Endothelial cell of umbilical vein (primary cell): ENCODE data around the gene DPP6. TPM values are rescaled to one million over a fixed set of nuclear protein-coding genes. Genes with fewer than 3 reads are reported as not detected.

Experiments used
- BruUV-seq: library from RNA; stranded (reverse); fragments of 400-500 nt; replicated peaks from 2 replicates; lab custom pipeline; 2021; lab: Mats Ljungman, UMichigan
- CTCF ChIA-PET: fragments of 300-600, 350-600 bp; sonication (Branson Sonifier 250); formaldehyde crosslinking; loops from one replicate; lab custom pipeline; 2021; ENCODE audit warnings: antibody characterized with exemption, inconsistent platforms; lab: Charles Lee
- POLR2A ChIA-PET: fragments of 300-600, 350-600 bp; sonication (Branson Sonifier 250); formaldehyde crosslinking; loops from one replicate; lab custom pipeline; 2021; ENCODE audit warnings: antibody characterized with exemption, inconsistent platforms; lab: Charles Lee
- DNase-seq: peaks from one replicate; pipeline ENCODE4 v3.0.0-alpha.2; 2011; ENCODE audit warnings: low read depth, low spot score
- FAIRE-seq: peaks from 2 replicates; lab custom pipeline; 2011; peaks lifted over from hg19 to GRCh38; lab: Jason Lieb, UNC
- H2AFZ ChIP-seq: 2 replicates; pipeline ENCODE4 v1.6.0; 2012; ENCODE audit warnings: low read depth, low read length, control low read depth, inconsistent platforms
- H3K27ac ChIP-seq: 2 replicates; pipeline ENCODE4 v1.5.1; 2011; ENCODE audit warnings: low read depth, mild to moderate bottlenecking, control low read depth, low read length, moderate library complexity; ENCODE audit not compliant: insufficient read depth
- H3K27me3 ChIP-seq, 2 experiments: 2 replicates each; pipeline versions ENCODE4 v1.6.0 to v1.6.1; 2011; ENCODE audit warnings: low read length in 2 of 2, mixed read lengths in 1 of 2; ENCODE audit not compliant: control insufficient read depth in 2 of 2, insufficient read depth in 2 of 2
- H3K36me3 ChIP-seq, 2 experiments: 2 replicates in 1 of 2; 3 replicates in 1 of 2; pipeline ENCODE4 v1.5.1; 2011; ENCODE audit warnings: low read length in 2 of 2, mild to moderate bottlenecking in 1 of 2, moderate library complexity in 1 of 2; ENCODE audit not compliant: control insufficient read depth in 2 of 2, insufficient read depth in 2 of 2; ENCODE audit errors: extremely low read depth in 1 of 2
- H3K4me1 ChIP-seq: 3 replicates; pipeline ENCODE4 v1.5.1; 2011; ENCODE audit warnings: mild to moderate bottlenecking, low read length; ENCODE audit not compliant: control insufficient read depth, insufficient read depth; ENCODE audit errors: extremely low read depth
- H3K4me2 ChIP-seq: 2 replicates; pipeline ENCODE4 v1.6.1; 2011; ENCODE audit warnings: low read length, control low read depth, mixed read lengths; ENCODE audit not compliant: insufficient read depth
- H3K4me3 ChIP-seq, 3 experiments: fragments of 200-600 bp in 1 of 3; sonication (generic), shearing (Covaris generic) in 1 of 3; replicated peaks in 1 of 3; 2 replicates each; pipeline ENCODE4 v1.5.1; 2011 to 2016; ENCODE audit warnings: control low read depth in 3 of 3, low read length in 3 of 3, mild to moderate bottlenecking in 2 of 3, inconsistent platforms in 1 of 3, low read depth in 1 of 3, moderate library complexity in 1 of 3; ENCODE audit not compliant: insufficient read depth in 1 of 3
- H3K79me2 ChIP-seq: 2 replicates; pipeline ENCODE4 v1.6.0; 2012; ENCODE audit warnings: low read length, inconsistent platforms; ENCODE audit not compliant: control insufficient read depth, insufficient read depth
- H3K9ac ChIP-seq: replicated peaks from 2 replicates; pipeline ENCODE3; 2011; ENCODE audit warnings: low read length, control low read depth; ENCODE audit not compliant: insufficient read depth; ENCODE audit errors: extremely low read depth
- H3K9me1 ChIP-seq: replicated peaks from 3 replicates; pipeline ENCODE4 v1.6.0; 2011; ENCODE audit warnings: mild to moderate bottlenecking, low read length; ENCODE audit not compliant: control insufficient read depth, insufficient read depth; ENCODE audit errors: extremely low read depth
- H3K9me3 ChIP-seq: replicated peaks from 2 replicates; pipeline ENCODE4 v1.5.1; 2012; ENCODE audit warnings: low read length, inconsistent platforms; ENCODE audit not compliant: control insufficient read depth, insufficient read depth
- H4K20me1 ChIP-seq: replicated peaks from 2 replicates; pipeline ENCODE3; 2011; ENCODE audit warnings: mild to moderate bottlenecking, low read length; ENCODE audit not compliant: control insufficient read depth, insufficient read depth; ENCODE audit errors: extremely low read depth
- EZH2 ChIP-seq: IDR thresholded peaks from 2 replicates; pipeline ENCODE4 v1.6.1; 2012; ENCODE audit warnings: borderline replicate concordance, low read depth, mild to moderate bottlenecking, moderate library complexity, low read length, inconsistent platforms; ENCODE audit not compliant: severe bottlenecking
- FOS ChIP-seq: IDR thresholded peaks from 2 replicates; pipeline ENCODE4 v1.6.1; 2011; ENCODE audit warnings: mild to moderate bottlenecking, low read length, moderate library complexity, borderline replicate concordance; ENCODE audit not compliant: insufficient read depth
- GATA2 ChIP-seq: IDR thresholded peaks from 2 replicates; pipeline ENCODE4 v1.7.0; 2011; ENCODE audit warnings: low read depth, mild to moderate bottlenecking, moderate library complexity, mixed read lengths, low read length; ENCODE audit not compliant: insufficient read length, insufficient read depth
- MAX ChIP-seq: IDR thresholded peaks from 2 replicates; pipeline ENCODE4 v1.6.1; 2011; ENCODE audit not compliant: insufficient read depth, insufficient read length
- POLR2A ChIP-seq: IDR thresholded peaks from 2 replicates; pipeline ENCODE4 v1.6.1; 2012; ENCODE audit warnings: low read depth, mild to moderate bottlenecking, control low read depth, low read length
- dilution Hi-C: fragments of 300-500 bp; cut with MboI; formaldehyde crosslinking; loops from one replicate; pipeline ENCODE4 v1.15.0; 2019; ENCODE audit warnings: low sequenced_read_pairs; ENCODE audit not compliant: extremely low pct_ligation_motif_present
- intact Hi-C: fragments of 100-400 bp; cut with micrococcal nuclease; formaldehyde crosslinking; loops from one replicate; pipeline ENCODE4 v1.10.0; 2022
- polyA plus RNA-seq, 4 experiments: library from polyadenylated mRNA; depleted of rRNA in 3 of 4; stranded (reverse) in 3 of 4; unstranded in 1 of 4; fragments of >200 nt; gene quantifications; 2 replicates each; pipeline versions ENCODE4 v1.2.1 to v1.2.3, GENCODE V29; 2011 to 2012; ENCODE audit warnings: missing spikeins in 1 of 4
- total RNA-seq: library from RNA; stranded (reverse); gene quantifications from 2 replicates; pipeline ENCODE4 v1.2.3, GENCODE V29; 2021
- TF ChIP-seq, protein P1 (sequence below), 2 donors: IDR thresholded peaks; 1 replicate in 1 of 2; 2 replicates in 1 of 2; pipeline ENCODE4 v1.5.1; 2011; ENCODE audit warnings: low read length in 2 of 2, mild to moderate bottlenecking in 2 of 2, moderate library complexity in 2 of 2, control low read depth in 1 of 2, inconsistent platforms in 1 of 2, low read depth in 1 of 2; ENCODE audit not compliant: insufficient read depth in 1 of 2; ENCODE audit errors: extremely low read depth in 1 of 2

The DPP6 gene
- total and polyA plus RNA-seq, 2 donors (not counting 3 experiments of a cell fraction or from before 2014, with no cell fraction given), result not detected

GRCh38 chr7:154738216-154738615 lies 686.0 kb downstream of the DPP6 start:
- no peak overlapping the region for H2AFZ ChIP-seq
- no peaks in the 10 kb centered on the region for H4K20me1 ChIP-seq
- dilution Hi-C loops (no loop called here), intact Hi-C loops (no loop called here)
- H3K79me2 ChIP-seq, result no peaks in the 10 kb centered on the region
- H3K27me3 ChIP-seq, result no peaks in the 10 kb centered on the region
- POLR2A ChIA-PET, result no interaction called here
- H3K27ac ChIP-seq, result no peak overlapping the region
- no peaks in the 10 kb centered on the region for H3K36me3 ChIP-seq
- H3K9me1 ChIP-seq, result no peaks in the 10 kb centered on the region
- TF ChIP-seq FOS (no peak), MAX (no peak), EZH2 (no peak)
- TF ChIP-seq, protein P1, sequence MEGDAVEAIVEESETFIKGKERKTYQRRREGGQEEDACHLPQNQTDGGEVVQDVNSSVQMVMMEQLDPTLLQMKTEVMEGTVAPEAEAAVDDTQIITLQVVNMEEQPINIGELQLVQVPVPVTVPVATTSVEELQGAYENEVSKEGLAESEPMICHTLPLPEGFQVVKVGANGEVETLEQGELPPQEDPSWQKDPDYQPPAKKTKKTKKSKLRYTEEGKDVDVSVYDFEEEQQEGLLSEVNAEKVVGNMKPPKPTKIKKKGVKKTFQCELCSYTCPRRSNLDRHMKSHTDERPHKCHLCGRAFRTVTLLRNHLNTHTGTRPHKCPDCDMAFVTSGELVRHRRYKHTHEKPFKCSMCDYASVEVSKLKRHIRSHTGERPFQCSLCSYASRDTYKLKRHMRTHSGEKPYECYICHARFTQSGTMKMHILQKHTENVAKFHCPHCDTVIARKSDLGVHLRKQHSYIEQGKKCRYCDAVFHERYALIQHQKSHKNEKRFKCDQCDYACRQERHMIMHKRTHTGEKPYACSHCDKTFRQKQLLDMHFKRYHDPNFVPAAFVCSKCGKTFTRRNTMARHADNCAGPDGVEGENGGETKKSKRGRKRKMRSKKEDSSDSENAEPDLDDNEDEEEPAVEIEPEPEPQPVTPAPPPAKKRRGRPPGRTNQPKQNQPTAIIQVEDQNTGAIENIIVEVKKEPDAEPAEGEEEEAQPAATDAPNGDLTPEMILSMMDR (IDR thresholded peaks at IDR 0.05; ENCODE audit: extremely low read depth in 1 of 2, insufficient read depth in 1 of 2, low read depth in 1 of 2, low read length in 2 of 2), result no peak
- no peaks in the 10 kb centered on the region for H3K4me1 ChIP-seq
- no peak overlapping the region for H3K9ac ChIP-seq
- H3K9me3 ChIP-seq, result peaks cover 10% of the 10 kb centered on the region
- H3K4me2 ChIP-seq, result no peak overlapping the region
- no TSS peak for BruUV-seq
- DNase-seq, result no peak
- CTCF ChIA-PET, result no interaction called here
- no peak for FAIRE-seq
- H3K4me3 ChIP-seq, result no peak overlapping the region

- DNase-seq (no peak), FAIRE-seq (no peak)
- Histone ChIP-seq H3K27me3 (no peaks in the 10 kb centered on the region), H3K79me2 (no peaks in the 10 kb centered on the region), H3K4me1 (no peaks in the 10 kb centered on the region), H3K4me3 (no peak overlapping the region), H3K36me3 (no peaks in the 10 kb centered on the region), H3K9me3 (peaks cover 6% of the 10 kb centered on the region), H3K9me1 (no peaks in the 10 kb centered on the region), H3K4me2 (no peak overlapping the region), H3K9ac (no peak overlapping the region), H2AFZ (no peak overlapping the region), H4K20me1 (no peaks in the 10 kb centered on the region), H3K27ac (no peak overlapping the region)
- TF ChIP-seq FOS (no peak), POLR2A (no peak), GATA2 (no peak)
- CTCF ChIA-PET, result no interaction called here
- POLR2A ChIA-PET, result no interaction called here
- intact Hi-C loops (no loop called here), dilution Hi-C loops (no loop called here)
- no TSS peak for BruUV-seq
Measured at GRCh38 chr7:154741131-154741530, 688.9 kb downstream of the DPP6 start.
